Measurements from ENCODE around the gene BCL2L1.
"Not testable (repeated sequence)": the region's sequence is repeated elsewhere in the genome, so short reads cannot be mapped to it uniquely, and the experiment has no call there.

Gene BCL2L1

GRCh38 chr20:31722257-31723068, at the start of gene BCL2L1:
Gene BCL2L1, minus strand, starts transcription at chr20:31722868. Its CDS starts 650 bp downstream, at chr20:31722218.
- FAIRE-seq, result no peak

GRCh38 chr20:31770243-31770642, 47.6 kb upstream of the BCL2L1 start:
- no peak for FAIRE-seq

GRCh38 chr20:31769681-31770080, 47.0 kb upstream of the BCL2L1 start:
- FAIRE-seq, result no peak

GRCh38 chr20:31767805-31768204, 45.1 kb upstream of the BCL2L1 start:
- no peak for FAIRE-seq

- FAIRE-seq, result no peak
Observed at GRCh38 chr20:31764641-31765305, 42.1 kb upstream of the BCL2L1 start.

- no peak for FAIRE-seq
Observed at GRCh38 chr20:31760519-31761240, 38.0 kb upstream of the BCL2L1 start.

- no peak for FAIRE-seq
Observed at GRCh38 chr20:31759836-31760518, 37.3 kb upstream of the BCL2L1 start.

GRCh38 chr20:31758991-31759390, 36.3 kb upstream of the BCL2L1 start:
- FAIRE-seq, result no peak

GRCh38 chr20:31758521-31758920, 35.9 kb upstream of the BCL2L1 start:
- FAIRE-seq, result no peak

GRCh38 chr20:31757254-31757653, 34.6 kb upstream of the BCL2L1 start:
- no peak for FAIRE-seq

- no peak for FAIRE-seq
Observed at GRCh38 chr20:31751126-31751525, 28.5 kb upstream of the BCL2L1 start.

GRCh38 chr20:31749223-31749622, 26.6 kb upstream of the BCL2L1 start:
- FAIRE-seq, result no peak

GRCh38 chr20:31747640-31748039, 25.0 kb upstream of the BCL2L1 start:
- FAIRE-seq, result no peak

- not testable (repeated sequence) for FAIRE-seq
Observed at GRCh38 chr20:31747028-31747427, 24.4 kb upstream of the BCL2L1 start.

- FAIRE-seq, result no peak
Observed at GRCh38 chr20:31746068-31746878, 23.6 kb upstream of the BCL2L1 start.

- FAIRE-seq, result no peak
Observed at GRCh38 chr20:31740656-31741323, 18.1 kb upstream of the BCL2L1 start.

- no peak for FAIRE-seq
Observed at GRCh38 chr20:31740208-31740607, 17.5 kb upstream of the BCL2L1 start.

GRCh38 chr20:31739550-31739977, 16.9 kb upstream of the BCL2L1 start:
- no peak for FAIRE-seq

- peak; percentile 77 for FAIRE-seq
Observed at GRCh38 chr20:31738729-31739549, 16.3 kb upstream of the BCL2L1 start, which contains the start of gene TPX2. Gene TPX2, plus strand, starts transcription at chr20:31739290. Its CDS starts 18,187 bp downstream, at chr20:31757477.

- FAIRE-seq, result no peak
Observed at GRCh38 chr20:31731321-31731717, 8.7 kb upstream of the BCL2L1 start.

All from endometrium (tissue), 2 donors.